ENCODE measurements around the gene SUCLG2.

SUCLG2 gene

DNA sequence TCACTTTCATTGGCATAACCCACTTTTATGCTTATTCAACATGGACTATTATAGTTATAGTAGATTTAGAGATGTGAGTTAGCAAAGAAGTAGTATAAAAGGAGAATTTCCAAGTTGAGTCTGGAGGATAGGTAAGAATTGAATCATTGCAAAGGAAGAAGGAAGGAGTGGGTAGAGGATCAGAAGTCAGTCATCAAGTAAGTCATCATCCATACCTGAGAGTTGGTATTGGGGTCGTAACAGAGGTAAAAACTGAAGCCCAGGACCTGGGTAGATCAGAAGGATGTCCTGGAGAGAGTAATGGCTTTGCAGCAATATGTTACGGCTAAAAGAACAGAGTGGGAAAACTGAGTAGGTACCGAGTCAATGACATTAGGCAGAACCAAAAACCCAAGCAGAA, 265.7 kb downstream of the SUCLG2 start:
- H3K4me3 ChIP-seq (ENCODE audit: low read length): no peak overlapping the region
- no peak for DNase-seq (ENCODE audit: low read depth)

DNA sequence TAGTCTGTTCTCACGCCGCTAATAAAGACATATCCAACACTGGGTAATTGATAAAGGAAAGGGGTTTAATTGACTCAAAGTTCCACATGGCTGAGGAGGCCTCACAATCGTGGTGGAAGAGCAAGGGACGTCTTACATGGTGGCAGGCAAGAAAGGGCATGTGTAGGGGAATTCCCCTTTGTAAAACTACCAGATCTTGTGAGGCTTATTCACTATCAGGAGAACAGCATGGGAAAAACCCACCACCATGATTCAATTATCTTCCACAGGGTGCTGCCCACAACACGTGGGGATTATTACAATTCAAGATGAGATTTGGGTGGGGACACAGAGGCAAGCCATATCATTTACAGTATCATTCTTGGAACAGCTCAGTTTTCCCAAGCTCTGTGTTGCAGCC, 268.0 kb downstream of the SUCLG2 start:
- no peak for DNase-seq (ENCODE audit: low read depth)
- H3K4me3 ChIP-seq (ENCODE audit: low read length): no peak overlapping the region
- TF ChIP-seq, protein P1, sequence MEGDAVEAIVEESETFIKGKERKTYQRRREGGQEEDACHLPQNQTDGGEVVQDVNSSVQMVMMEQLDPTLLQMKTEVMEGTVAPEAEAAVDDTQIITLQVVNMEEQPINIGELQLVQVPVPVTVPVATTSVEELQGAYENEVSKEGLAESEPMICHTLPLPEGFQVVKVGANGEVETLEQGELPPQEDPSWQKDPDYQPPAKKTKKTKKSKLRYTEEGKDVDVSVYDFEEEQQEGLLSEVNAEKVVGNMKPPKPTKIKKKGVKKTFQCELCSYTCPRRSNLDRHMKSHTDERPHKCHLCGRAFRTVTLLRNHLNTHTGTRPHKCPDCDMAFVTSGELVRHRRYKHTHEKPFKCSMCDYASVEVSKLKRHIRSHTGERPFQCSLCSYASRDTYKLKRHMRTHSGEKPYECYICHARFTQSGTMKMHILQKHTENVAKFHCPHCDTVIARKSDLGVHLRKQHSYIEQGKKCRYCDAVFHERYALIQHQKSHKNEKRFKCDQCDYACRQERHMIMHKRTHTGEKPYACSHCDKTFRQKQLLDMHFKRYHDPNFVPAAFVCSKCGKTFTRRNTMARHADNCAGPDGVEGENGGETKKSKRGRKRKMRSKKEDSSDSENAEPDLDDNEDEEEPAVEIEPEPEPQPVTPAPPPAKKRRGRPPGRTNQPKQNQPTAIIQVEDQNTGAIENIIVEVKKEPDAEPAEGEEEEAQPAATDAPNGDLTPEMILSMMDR (conservative IDR thresholded peaks at IDR 0.05; ENCODE audit: low read depth, low read length): no peak

More for the DNA sequence above, 265.7 kb downstream of the SUCLG2 start:
- TF ChIP-seq, protein P1 (conservative IDR thresholded peaks at IDR 0.05; ENCODE audit: low read depth, low read length): no peak

DNA sequence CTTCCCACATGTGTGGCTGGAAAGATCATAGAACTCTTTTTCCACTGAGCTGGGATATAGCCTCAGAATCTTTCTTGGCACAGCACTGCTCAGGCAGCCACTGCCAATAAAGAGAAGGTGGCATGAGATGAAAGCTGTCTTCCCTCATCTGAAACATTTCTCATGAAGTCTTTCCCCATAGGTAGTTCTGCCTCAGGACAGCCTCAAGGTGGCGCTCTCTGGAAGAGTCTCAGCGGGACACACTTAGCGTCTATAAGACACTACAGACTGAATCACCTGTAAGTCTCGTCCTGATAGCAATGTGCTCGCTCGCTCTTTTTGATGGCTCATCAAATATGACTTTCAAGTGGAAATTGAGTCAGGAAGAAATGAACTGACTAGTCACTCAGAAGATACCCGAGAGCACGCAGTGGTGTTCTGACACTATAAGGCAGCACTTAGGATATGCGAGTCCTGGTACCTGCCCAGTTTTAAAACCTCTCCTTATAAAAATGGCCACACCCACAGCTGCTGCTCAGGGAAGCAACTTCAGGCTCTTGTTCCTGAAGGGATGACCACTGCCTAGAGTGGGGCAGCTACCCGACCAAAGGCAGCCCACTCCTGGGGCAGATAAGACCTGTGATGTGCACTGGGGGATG, 269.5 kb downstream of the SUCLG2 start:
- TF ChIP-seq, protein P1 (conservative IDR thresholded peaks at IDR 0.05; ENCODE audit: low read depth, low read length): peak; percentile 71
- DNase-seq (ENCODE audit: low read depth): no peak
- H3K4me3 ChIP-seq (ENCODE audit: low read length): no peak overlapping the region

DNA sequence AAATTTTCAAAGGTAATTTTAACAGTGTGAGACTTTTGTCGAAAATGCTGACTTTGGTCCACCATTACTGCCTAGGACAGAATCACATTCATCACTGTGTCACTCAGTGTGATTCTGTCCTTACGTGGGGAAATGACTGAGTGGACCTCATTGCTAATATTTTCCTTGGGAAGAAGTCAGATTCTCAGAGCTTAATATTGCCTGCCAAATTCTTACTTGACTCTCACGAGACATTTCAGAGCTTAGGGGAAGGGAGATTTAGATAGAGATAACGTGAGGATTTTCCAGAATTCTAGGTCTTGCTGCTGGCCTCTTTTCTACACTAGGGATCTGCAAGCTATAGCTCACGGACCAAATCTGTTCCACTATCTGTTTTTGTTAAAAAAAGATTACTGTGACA, 270.4 kb downstream of the SUCLG2 start:
- TF ChIP-seq, protein P1 (conservative IDR thresholded peaks at IDR 0.05; ENCODE audit: low read depth, low read length): no peak
- DNase-seq (ENCODE audit: low read depth): no peak
- H3K4me3 ChIP-seq (ENCODE audit: low read length): no peak overlapping the region

DNA sequence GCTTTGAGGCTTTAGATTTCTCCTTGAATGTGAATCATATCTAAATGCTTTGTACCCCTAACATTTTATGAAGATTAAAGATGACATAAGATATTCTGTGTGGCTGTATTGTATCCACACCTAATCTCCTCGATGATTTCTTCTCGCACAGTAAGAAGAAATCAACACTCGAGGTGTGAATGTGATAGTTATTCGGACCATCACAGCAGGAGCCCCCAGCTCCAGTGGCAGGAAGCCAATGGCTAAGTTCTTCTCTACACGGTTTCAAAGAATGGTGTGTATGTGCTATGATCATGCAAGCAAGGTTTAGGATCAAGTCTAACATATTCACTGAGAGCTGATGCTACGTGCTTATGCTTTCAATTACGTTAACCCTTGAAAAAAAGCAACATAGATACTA, 271.0 kb downstream of the SUCLG2 start:
- no peak for DNase-seq (ENCODE audit: low read depth)
- TF ChIP-seq, protein P1 (conservative IDR thresholded peaks at IDR 0.05; ENCODE audit: low read depth, low read length): no peak
- no peak overlapping the region for H3K4me3 ChIP-seq (ENCODE audit: low read length)

DNA sequence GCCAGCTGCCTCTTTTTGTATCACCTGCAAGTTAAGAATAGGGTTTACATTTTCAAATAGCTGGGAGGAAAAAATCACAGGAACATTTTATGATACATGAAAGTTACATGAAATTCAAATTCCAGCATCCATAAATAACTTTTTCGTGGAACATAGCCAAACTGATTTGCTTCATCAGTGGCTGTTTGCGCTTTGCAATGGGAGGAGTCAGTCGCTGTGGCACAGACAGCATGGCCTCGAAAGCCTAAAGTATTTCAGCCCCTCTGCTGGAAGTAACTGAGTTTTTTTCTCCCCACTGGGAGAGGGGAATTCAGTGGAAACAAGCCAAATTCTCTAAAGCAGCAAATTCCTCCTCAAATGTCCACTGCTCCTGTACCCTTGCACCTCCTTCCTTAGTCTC, 271.9 kb downstream of the SUCLG2 start:
- TF ChIP-seq, protein P1 (conservative IDR thresholded peaks at IDR 0.05; ENCODE audit: low read depth, low read length): peak; percentile 27
- no peak overlapping the region for H3K4me3 ChIP-seq (ENCODE audit: low read length)
- no peak for DNase-seq (ENCODE audit: low read depth)

DNA sequence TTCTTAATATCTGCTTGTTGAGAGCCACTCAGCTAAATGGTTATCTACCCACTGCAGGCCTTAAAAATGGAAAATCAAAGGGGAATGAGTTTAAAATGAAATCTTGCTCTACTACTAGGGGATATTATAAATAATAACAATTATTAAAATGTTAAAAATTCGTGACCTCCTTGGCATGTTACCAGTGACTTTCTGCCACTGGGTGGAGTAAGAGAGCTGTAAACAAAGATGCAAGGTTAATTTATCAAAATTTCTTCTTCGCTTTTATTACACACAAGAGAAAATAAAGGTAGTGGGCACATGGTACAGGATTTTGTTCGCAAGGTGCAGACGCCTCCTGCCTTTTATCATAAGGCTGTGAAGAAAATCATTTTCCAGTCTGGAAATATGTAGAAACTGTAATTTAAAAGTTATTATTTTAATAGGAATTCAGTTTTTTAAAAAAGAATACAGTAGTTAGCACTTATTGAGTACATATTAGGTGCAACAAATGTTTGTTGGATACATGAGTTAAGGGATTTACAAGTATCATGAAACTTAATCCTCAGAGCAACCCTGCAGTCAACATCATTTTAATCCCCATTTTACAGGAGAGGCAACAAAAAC, 272.6 kb downstream of the SUCLG2 start:
- TF ChIP-seq, protein P1 (conservative IDR thresholded peaks at IDR 0.05; ENCODE audit: low read depth, low read length): peak; percentile 77
- H3K4me3 ChIP-seq (ENCODE audit: low read length): no peak overlapping the region
- no peak for DNase-seq (ENCODE audit: low read depth)
